Left kidney (tissue), 8 donors: ENCODE results near the gene ASCL5. TPM values are rescaled to one million over a fixed set of nuclear protein-coding genes. Genes with fewer than 3 reads are reported as not detected.
"Not testable (repeated sequence)": the region's sequence is repeated elsewhere in the genome, so short reads cannot be mapped to it uniquely, and the experiment has no call there.

Experiments
- DNase-seq: peaks from one replicate; pipeline ENCODE4 v3.0.0-alpha.2; 2013
- long read RNA-seq, 8 donors: transcript quantifications; one replicate each; lab custom pipeline, GENCODE V29; 2026
- polyA plus RNA-seq: library from polyadenylated mRNA; unstranded; fragments of 120-200 nt; gene quantifications from one replicate; pipeline ENCODE4 v1.2.1, GENCODE V29; 2013; ENCODE audit not compliant: insufficient read length

Gene ASCL5, protein sequence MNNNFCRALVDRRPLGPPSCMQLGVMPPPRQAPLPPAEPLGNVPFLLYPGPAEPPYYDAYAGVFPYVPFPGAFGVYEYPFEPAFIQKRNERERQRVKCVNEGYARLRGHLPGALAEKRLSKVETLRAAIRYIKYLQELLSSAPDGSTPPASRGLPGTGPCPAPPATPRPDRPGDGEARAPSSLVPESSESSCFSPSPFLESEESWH
- 0.15 TPM for polyA plus RNA-seq
- long read RNA-seq, donor 1: 0 reads
- long read RNA-seq, donor 2: 0 reads
- long read RNA-seq, donor 3, partial matches to known transcripts: 0 of 1 reads
- long read RNA-seq, donor 3, other reads (novel, unspliced or antisense): 0 of 1 reads
- long read RNA-seq, donor 4: 0 reads
- long read RNA-seq, donor 5: 0 reads
- long read RNA-seq, donor 6: 0 reads
- long read RNA-seq, donor 7, partial matches to known transcripts: 0 of 1 reads
- long read RNA-seq, donor 7, other reads (novel, unspliced or antisense): 0 of 1 reads
- long read RNA-seq, donor 8, partial matches to known transcripts: 0 of 1 reads
- long read RNA-seq, donor 8, other reads (novel, unspliced or antisense): 0 of 1 reads

GRCh38 chr1:201126832-201127754 is at the start of gene ASCL5:
Gene ASCL5 (minus strand): TSS chr1:201127184. CDS start chr1:201115372, 11,812 bp downstream.
- no peak for DNase-seq

GRCh38 chr1:201175820-201176500 is 49.0 kb upstream of the ASCL5 start:
- DNase-seq: no peak

GRCh38 chr1:201173736-201174135 is 46.8 kb upstream of the ASCL5 start:
- no peak for DNase-seq

- DNase-seq: no peak
Measured at GRCh38 chr1:201172999-201173610, 46.1 kb upstream of the ASCL5 start.

DNA sequence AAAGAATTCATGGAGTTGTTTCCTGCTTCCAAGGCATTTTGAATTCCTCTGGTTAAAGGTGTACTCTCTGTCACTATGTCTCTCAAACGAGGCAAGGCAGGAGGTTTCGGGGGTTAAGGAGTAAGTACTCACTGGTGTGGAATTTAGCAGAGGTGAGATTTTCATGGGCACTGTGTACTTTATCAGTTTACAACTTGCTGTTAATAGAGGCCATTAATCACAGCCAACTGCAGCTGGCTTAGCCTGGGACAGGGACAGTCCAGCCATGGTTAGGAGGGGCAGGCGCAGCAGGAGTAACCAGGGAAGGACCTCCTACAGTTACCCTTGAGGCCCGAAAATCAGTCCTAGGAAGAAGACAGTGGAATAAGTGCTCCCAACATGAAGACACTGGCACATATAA is 45.3 kb upstream of the ASCL5 start:
- no peak for DNase-seq

DNA sequence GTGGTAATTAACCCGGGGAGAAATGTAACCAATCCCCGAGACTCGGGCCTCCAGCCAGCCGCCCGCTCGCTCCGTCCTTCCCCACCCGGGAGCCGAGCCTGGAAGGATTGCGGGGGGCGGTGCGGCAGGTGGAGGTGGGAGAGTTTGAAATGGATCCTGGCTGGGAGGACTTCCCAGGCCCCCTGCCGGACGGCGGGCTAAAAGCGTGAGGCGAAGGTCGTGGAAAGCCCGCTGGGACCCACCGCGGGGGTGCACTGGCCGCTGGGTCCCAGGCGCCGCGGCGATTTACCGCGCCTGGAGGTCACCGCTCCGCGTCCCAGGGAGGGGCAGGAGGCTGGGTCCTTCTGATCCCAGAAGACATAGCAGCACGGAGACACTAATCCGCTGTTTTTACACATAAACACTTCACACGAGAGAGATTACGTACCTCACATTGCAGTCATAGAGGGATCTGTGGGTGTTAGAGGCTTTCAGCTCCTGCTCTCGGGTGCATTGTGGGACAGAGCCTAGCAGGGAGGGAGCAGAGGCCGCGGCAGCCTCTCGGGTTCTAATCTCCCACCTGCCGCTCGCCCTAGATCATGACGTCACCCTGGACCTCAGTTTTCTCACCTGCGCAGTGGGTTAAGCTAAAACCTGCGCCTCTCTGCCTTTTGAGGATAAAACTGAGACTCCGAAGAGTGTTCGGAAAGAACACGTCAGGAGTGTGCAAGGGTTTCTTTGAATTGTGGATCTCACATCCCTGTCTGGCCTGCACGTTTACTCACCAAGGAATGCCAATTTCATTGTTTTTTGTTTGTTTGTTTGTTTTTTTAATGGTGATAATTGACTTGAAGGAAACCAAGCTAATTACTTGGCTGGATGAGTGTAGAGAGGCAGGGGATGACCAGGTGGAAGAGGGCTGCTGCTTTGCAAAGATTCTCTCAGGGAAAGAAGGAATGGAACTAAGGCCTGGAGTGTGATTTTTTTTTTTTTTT is 44.4 kb upstream of the ASCL5 start:
- DNase-seq: no peak

DNA sequence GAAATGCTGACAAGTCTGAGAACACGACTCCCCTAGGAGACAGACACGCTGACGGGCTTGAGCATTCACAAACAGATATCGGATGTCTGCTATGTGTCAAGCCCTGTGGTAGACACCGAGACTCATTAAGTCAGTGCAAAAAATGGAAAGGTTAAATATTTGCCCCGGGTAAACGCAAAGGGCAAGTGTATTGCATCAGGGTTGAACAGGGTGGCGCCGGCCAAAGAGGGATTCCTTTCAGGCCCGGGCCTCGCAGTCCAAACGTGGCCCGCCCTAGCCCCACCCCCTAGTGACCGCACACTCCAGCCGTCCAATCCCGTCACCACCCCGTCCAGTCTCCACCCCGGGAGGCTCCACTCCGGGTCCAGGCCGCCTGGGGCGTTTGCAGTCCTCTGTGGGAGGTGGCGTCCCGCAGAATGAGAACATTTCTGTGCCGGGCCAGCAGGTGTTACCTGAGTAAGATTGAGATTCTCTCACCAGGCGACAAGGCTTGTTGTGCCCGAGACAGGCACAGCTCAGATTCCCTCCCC is 43.6 kb upstream of the ASCL5 start:
- peak; percentile 94 for DNase-seq

- no peak for DNase-seq
Measured at GRCh38 chr1:201169971-201170532, 43.1 kb upstream of the ASCL5 start.

- no peak for DNase-seq
Measured at GRCh38 chr1:201169203-201169602, 42.2 kb upstream of the ASCL5 start.

- DNase-seq: no peak
Measured at GRCh38 chr1:201167041-201167991, 40.3 kb upstream of the ASCL5 start.

- no peak for DNase-seq
Measured at GRCh38 chr1:201164645-201165044, 37.7 kb upstream of the ASCL5 start.

DNA sequence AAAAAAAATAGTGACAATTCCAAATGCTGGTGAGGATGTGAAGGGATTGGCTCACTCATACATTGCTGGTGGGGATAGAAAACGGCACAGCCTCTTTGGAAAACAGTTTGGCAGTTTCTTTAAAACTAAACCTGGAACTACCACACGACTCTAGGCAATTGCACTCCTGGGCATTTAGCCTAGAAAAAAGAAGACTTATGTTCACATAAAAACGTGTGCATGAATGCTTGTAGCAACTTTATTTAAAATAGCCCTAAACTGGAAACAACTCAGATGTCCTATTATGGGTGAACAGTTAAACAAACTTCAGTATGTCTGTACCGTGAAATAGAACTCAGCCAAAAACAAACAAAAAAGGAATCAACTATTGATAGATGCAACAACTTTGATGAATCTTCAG is 36.7 kb upstream of the ASCL5 start:
- DNase-seq: no peak

GRCh38 chr1:201163036-201163435 is 36.1 kb upstream of the ASCL5 start:
- not testable (repeated sequence) for DNase-seq

DNA sequence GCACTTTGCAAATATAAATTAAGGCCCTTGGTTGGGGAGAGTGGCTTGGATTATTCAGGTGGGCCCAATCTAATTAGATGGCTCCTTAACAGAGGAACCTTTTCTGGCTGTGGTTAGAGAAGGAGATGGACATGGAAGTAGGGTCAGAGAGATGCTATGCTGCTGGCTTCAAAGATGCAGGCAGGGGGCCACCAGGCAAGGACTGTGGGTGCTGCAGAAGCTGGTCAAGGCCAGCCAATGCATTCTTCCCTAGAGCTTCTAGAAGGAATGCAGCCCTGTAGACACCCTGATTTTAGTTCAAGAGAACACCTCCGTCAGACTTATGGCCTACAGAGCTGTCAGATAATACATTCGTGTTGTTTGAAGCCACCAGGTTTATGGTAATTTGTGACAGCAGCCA is 31.0 kb upstream of the ASCL5 start:
- DNase-seq: no peak

DNA sequence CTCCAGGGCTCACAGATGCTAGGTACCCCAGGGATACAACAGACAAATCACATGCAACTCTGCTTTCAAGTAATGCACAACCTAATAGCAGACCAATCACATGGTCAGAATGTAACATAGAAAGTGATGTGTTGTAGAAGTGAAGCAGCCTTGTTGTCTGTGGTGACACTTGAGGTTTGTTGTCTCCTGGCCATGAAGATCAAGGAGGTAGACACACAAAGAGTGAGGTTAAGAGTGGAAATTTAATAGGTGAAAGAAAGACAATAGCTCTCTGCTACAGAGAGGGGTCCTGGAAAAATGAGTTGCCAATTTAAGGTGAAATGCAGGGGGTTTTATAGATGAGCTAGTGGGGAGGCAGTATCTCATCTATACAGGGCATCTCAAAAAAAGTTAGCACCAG is 29.8 kb upstream of the ASCL5 start:
- DNase-seq: no peak

GRCh38 chr1:201156346-201156745 is 29.4 kb upstream of the ASCL5 start:
- DNase-seq: no peak

- DNase-seq: no peak
Measured at GRCh38 chr1:201155354-201155753, 28.4 kb upstream of the ASCL5 start.

- peak; percentile 99 for DNase-seq
Measured at GRCh38 chr1:201154389-201155165, 27.6 kb upstream of the ASCL5 start, which contains the start of gene TMEM9. Gene TMEM9 (minus strand): TSS chr1:201154474. CDS start chr1:201153923, 551 bp downstream.
